GDM1 (cell line): Measurements from ENCODE around the gene PDXP.

Source experiments
- DNase-seq: peaks from one replicate; lab custom pipeline; 2025; lab: John Stamatoyannopoulos, UW

Gene PDXP

GRCh38 chr22:37628830-37629229 is 29.7 kb upstream of the PDXP start:
- no peak for DNase-seq

GRCh38 chr22:37629928-37630327 is 28.6 kb upstream of the PDXP start:
- no peak for DNase-seq

GRCh38 chr22:37630839-37631435 is 27.6 kb upstream of the PDXP start:
- no peak for DNase-seq

- no peak for DNase-seq
Measured at GRCh38 chr22:37631448-37632173, 26.9 kb upstream of the PDXP start.

DNA sequence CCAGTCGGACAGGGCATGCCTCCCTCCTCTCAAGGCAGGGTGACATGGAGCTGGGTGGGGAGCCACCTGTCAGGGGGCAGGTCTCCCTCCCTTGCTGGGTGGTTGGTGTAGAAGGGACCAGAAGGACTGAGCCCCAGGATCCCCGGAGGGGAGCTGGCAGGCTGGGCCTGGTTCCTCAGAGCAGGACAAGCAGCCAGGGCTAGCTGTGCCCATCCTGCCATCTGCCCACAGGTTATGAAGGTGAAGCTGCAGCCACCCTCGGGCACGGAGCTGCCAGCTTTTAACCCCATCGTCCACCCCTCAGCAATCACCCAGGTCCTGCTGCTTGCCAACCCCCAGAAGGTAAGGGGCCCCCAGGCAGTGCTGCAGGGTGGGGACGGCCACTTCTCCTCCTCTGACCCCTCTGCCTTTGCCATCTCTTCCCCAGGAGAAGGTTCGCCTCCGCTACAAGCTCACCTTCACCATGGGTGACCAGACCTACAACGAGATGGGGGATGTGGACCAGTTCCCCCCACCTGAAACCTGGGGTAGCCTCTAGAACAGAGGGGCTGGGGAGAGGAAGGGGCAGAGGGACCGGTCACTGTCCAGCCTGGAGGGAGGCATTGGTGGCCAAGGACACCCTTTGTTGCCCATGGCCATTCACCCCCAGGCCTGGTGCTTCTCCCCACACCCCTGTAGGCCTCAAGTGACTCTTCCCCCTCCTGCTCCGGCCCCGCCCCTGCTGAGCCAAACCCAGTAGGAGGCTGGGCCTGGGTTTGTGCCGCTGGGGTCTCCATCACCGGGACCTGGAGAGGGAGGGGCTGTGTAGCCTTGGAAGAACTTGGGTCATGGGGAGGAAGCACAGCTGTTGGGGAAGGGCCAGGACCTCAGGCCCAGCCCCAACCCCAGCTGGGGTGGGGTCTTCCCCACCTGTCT is 26.1 kb upstream of the PDXP start:
- no peak for DNase-seq

DNA sequence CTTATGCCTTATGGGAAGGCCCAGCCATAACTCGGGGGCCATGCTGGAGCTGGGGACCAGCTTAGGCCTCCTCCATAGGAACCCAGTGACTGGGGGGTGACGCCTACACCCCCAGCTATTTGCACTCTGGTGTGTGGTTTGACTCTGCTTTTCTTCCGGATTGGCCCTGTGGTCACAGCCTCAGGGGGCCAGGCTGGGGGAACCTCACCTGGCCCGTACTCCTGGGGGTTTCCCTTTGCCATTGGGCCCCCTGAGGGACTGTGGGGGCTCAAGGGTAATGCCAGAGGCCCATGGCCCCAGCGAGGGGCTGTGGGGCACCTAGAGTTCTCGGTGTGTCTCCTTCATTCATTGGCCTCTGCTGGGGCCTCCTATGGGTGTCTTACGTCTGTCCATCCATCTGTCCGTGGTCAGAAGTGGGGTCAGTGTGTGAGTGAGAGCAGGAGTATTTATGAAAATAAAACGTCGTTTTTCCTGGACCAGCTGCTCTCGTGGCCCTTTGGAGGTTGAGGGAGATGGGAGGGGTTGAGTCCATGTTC is 25.4 kb upstream of the PDXP start:
- DNase-seq, result no peak

- peak; percentile 94 for DNase-seq
Measured at GRCh38 chr22:37633625-37634416, 24.7 kb upstream of the PDXP start.

GRCh38 chr22:37634417-37634924 is 24.1 kb upstream of the PDXP start:
- DNase-seq, result no peak

GRCh38 chr22:37635157-37635556 is 23.4 kb upstream of the PDXP start:
- DNase-seq, result no peak

- DNase-seq, result peak; percentile 92
Measured at GRCh38 chr22:37636186-37636948, 22.2 kb upstream of the PDXP start.

- no peak for DNase-seq
Measured at GRCh38 chr22:37636949-37637273, 21.6 kb upstream of the PDXP start.

DNA sequence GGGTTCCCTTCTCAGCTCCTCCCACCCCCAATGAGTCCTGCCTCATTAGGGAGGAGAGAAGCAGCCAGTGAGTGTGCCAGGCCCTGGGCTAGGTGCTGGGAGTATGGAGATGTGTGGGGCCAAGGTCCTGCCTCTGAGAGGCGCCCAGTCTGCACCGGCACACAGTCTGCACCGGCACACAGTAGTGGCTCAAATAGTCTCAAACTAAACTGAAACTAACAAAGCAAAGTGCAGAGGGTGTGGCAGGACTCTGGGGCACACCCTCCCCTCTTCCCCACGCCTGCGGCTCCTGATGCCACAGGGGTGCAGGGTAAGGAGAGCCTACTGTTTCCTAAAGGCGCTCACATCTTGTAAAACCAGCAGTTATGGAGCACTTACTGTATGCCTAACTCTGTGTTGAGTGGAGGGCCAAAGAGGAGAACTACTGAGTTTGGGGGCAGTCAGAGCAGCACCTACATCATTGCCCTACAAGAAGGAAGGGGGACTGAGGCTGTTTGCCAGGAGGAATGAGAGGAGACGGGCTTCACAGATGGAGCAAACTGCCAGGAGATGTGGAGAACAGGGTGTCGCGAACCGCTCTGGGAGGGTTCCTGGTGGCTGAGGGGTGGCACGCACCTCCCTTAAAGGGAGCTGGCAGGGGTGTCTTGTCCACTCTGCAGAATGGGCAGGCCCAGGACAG is 20.0 kb upstream of the PDXP start:
- DNase-seq, result no peak

GRCh38 chr22:37639070-37639760 is 19.3 kb upstream of the PDXP start, which contains the start of gene SH3BP1:
SH3BP1 (plus strand) TSS chr22:37639669; CDS start chr22:37639788, 119 bp downstream.
- DNase-seq, result peak; percentile 39

DNA sequence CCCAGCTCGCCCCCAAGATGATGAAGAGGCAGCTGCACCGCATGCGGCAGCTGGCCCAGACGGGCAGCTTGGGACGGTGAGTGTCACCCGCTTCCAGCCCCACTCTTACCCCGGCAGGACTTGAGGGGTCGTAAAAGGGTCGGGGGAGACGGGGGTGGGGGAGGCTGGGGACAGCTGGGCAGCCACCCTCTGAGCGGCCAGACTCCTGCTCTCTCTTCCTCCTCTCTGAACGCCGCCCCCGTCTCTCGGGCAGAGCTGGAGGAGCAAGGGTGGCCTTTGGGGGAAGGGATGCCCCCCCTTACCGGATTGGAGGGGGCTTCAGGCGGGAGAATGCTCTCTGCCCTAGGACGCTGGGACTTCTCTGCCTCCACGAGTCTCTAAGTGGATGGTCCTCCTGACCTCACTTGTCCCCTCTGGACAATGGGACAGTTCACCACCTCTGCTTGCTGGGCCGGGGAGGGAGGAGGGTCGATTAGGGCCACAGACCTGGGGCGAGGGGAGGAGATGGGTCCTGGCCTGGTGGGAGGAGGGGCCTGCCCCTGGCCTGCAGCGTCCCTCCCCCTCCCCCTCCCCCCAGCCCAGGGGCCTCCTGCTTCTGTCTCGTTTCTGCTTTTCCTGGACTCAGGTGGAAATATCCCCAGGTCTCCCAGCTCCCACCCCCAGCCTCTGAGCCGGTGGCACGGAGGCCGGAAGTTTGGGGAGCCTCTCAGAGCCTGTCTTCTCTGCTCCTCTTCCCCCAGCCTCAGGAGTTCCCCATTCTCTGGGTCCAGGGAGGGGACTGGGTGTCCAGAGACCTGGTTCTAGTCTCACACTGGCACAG is 18.5 kb upstream of the PDXP start:
- no peak for DNase-seq

GRCh38 chr22:37640591-37641560 is 17.6 kb upstream of the PDXP start:
- DNase-seq, result no peak

- no peak for DNase-seq
Measured at GRCh38 chr22:37641561-37641949, 17.0 kb upstream of the PDXP start.

DNA sequence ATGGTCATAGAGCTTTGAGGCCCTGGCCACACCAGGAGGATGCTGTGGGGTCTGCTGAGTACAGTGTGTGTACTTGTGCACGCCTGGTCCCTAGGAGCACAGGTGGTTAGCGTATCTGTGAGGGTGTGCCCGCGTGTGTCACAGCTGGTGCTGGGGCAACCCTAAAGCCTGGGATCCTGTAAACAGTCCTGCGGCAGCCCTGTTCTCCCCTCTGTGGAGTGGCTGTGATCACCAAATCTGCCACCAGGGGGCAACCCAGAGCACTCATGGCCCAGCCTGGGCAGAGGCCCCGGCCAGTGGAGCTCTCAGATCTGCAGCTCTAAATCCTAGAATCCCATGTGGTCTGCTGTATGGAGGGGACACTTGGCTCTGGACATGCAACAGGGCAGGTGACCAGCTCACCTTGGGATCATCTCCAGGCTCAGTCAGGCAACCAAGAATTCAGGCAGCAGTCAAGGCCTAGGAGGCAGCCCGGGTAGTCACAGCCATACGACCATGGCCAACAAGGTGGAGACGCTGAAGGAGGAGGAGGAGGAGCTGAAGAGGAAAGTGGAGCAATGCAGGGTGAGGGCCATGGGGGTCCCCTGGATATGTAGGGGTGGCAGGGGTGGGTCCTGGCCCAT is 15.2 kb upstream of the PDXP start:
- peak; percentile 63 for DNase-seq
